Neuronal stem cell (in vitro differentiated cells): ENCODE results near the gene MYH8.

Source experiments
- DNase-seq: peaks from one replicate; pipeline ENCODE4 v3.0.0-alpha.2; 2013; ENCODE audit warnings: low spot score
- H2AFZ ChIP-seq: one replicate; pipeline ENCODE4 v1.6.1; 2013; ENCODE audit warnings: mild to moderate bottlenecking, low read length, inconsistent platforms
- H2AK5ac ChIP-seq: 2 replicates; pipeline ENCODE4 v1.6.1; 2013; ENCODE audit warnings: low read depth, mild to moderate bottlenecking, inconsistent platforms, low read length, moderate library complexity, mixed read lengths
- H2BK120ac ChIP-seq: 2 replicates; pipeline ENCODE4 v1.6.1; 2013; ENCODE audit warnings: low read depth, mild to moderate bottlenecking, inconsistent platforms, low read length, moderate library complexity, mixed read lengths
- H2BK12ac ChIP-seq: one replicate; pipeline ENCODE4 v1.6.1; 2013; ENCODE audit warnings: low read length, inconsistent platforms
- H2BK15ac ChIP-seq: 2 replicates; pipeline ENCODE4 v1.6.1; 2013; ENCODE audit warnings: mild to moderate bottlenecking, low read length, inconsistent platforms, mixed read lengths
- H2BK5ac ChIP-seq: one replicate; pipeline ENCODE4 v1.6.1; 2013; ENCODE audit warnings: inconsistent platforms, mild to moderate bottlenecking, low read length, moderate library complexity
- H3K14ac ChIP-seq: one replicate; pipeline ENCODE4 v1.6.1; 2013; ENCODE audit warnings: low read length, inconsistent platforms
- H3K18ac ChIP-seq: 2 replicates; pipeline ENCODE4 v1.6.1; 2013; ENCODE audit warnings: low read length, inconsistent platforms
- H3K23ac ChIP-seq: 2 replicates; pipeline ENCODE4 v1.6.1; 2013; ENCODE audit warnings: low read depth, mild to moderate bottlenecking, mixed read lengths, low read length, inconsistent platforms; ENCODE audit not compliant: poor library complexity
- H3K27ac ChIP-seq: replicated peaks from 3 replicates; pipeline ENCODE4 v1.5.1; 2013; ENCODE audit warnings: low read length, inconsistent platforms
- H3K27me3 ChIP-seq, 3 experiments: 2 replicates each; pipeline ENCODE4 v1.6.1; 2013; ENCODE audit warnings: low read length in 3 of 3, mild to moderate bottlenecking in 2 of 3, inconsistent platforms in 1 of 3, low read depth in 1 of 3, mixed read lengths in 1 of 3, moderate library complexity in 1 of 3; ENCODE audit not compliant: control insufficient read depth in 3 of 3, insufficient read depth in 3 of 3
- H3K36me3 ChIP-seq, 2 donors: replicated peaks in 1 of 2; 2 replicates each; pipeline ENCODE4 v1.6.1; 2013; ENCODE audit warnings: low read length in 2 of 2; ENCODE audit not compliant: control insufficient read depth in 2 of 2, insufficient read depth in 2 of 2
- H3K4ac ChIP-seq: 2 replicates; pipeline ENCODE4 v1.6.1; 2013; ENCODE audit warnings: inconsistent platforms, mild to moderate bottlenecking, low read length, moderate library complexity
- H3K4me1 ChIP-seq, 2 donors: 1 replicate in 1 of 2; 2 replicates in 1 of 2; pipeline ENCODE4 v1.6.1; 2013; ENCODE audit warnings: low read length in 2 of 2, low read depth in 1 of 2; ENCODE audit not compliant: control insufficient read depth in 2 of 2, insufficient read depth in 1 of 2
- H3K4me2 ChIP-seq: one replicate; pipeline ENCODE4 v1.6.1; 2013; ENCODE audit warnings: mild to moderate bottlenecking, low read length, inconsistent platforms; ENCODE audit not compliant: insufficient read depth, poor library complexity, severe bottlenecking
- H3K4me3 ChIP-seq, 2 donors: 2 replicates each; pipeline ENCODE4 v1.5.1; 2013; ENCODE audit warnings: low read length in 2 of 2, mild to moderate bottlenecking in 2 of 2, inconsistent platforms in 1 of 2, moderate library complexity in 1 of 2
- H3K79me1 ChIP-seq: one replicate; pipeline ENCODE4 v1.6.1; 2013; ENCODE audit warnings: low read depth, mild to moderate bottlenecking, inconsistent platforms, low read length, moderate library complexity
- H3K9ac ChIP-seq: one replicate; pipeline ENCODE4 v1.6.1; 2013; ENCODE audit warnings: mild to moderate bottlenecking, low read depth, low read length, inconsistent platforms; ENCODE audit not compliant: poor library complexity
- H3K9me3 ChIP-seq, 2 donors: replicated peaks in 1 of 2; 2 replicates each; pipeline versions ENCODE3 to v1.6.1; 2013; ENCODE audit warnings: low read length in 2 of 2, mild to moderate bottlenecking in 2 of 2, inconsistent platforms in 1 of 2, low read depth in 1 of 2, mixed read lengths in 1 of 2, moderate library complexity in 1 of 2; ENCODE audit not compliant: control insufficient read depth in 2 of 2, insufficient read depth in 1 of 2
- H4K8ac ChIP-seq: one replicate; pipeline ENCODE4 v1.6.1; 2013; ENCODE audit warnings: low read depth, mild to moderate bottlenecking, inconsistent platforms, low read length, moderate library complexity
- H4K91ac ChIP-seq: one replicate; pipeline ENCODE4 v1.6.1; 2013; ENCODE audit warnings: low read length, low read depth, mild to moderate bottlenecking, inconsistent platforms; ENCODE audit not compliant: poor library complexity
- WGBS, 2 donors: extraction: QIAGEN DNeasy Blood & Tissue Kit; methylation state at CpG; one replicate each; pipeline ENCODE4 v1.1.7; 2013; ENCODE audit warnings: missing lambda C conversion rate in 2 of 2, mixed read lengths in 1 of 2; ENCODE audit not compliant: insufficient read length in 2 of 2, insufficient replicate concordance in 1 of 2; ENCODE audit errors: extremely low coverage in 2 of 2; 5-methylcytosine and 5-hydroxymethylcytosine counted together

The MYH8 gene

DNA sequence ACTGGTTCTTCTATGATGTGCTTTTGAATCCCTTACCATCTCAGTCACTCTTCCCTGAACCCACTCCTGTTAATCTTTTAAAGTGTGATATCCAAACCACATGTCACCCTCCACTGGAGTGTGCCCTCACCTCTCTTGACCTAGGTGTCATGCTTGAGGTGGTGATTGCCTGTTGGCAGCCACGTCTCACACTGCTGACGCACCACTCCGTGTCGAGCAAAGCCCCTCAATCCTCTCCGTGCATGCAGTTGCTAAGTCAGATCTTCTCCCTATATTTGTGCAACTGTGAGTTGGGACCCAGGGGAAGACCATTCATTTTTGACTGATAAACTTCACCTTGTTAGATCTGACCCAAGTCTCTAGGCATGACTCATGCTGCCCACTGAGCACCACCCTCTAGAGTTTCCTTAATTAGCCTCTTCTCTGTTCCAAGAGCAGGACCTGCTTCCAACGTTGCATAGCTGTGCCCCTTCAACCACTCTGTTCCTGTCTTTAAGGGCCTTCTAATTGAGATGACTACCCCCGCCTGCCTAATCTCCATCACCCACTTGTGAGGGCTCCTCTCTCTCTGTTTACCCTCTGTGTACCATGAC is 51.6 kb downstream of the MYH8 start:
- Histone ChIP-seq H2BK120ac (no peak overlapping the region), H2BK15ac (no peak overlapping the region), H3K27ac (no peak overlapping the region), H2BK12ac (no peak overlapping the region), H3K79me1 (no peaks in the 10 kb centered on the region), H2BK5ac (no peak overlapping the region), H3K4me1 (no peaks in the 10 kb centered on the region), H3K4ac (no peak overlapping the region), H3K18ac (no peak overlapping the region), H4K8ac (no peak overlapping the region), H3K9ac (no peak overlapping the region), H3K9me3 (no peaks in the 10 kb centered on the region), H2AK5ac (no peak overlapping the region), H3K4me3 (no peak overlapping the region), H3K36me3 (no peaks in the 10 kb centered on the region), H2AFZ (no peak overlapping the region), H4K91ac (no peak overlapping the region), H3K14ac (no peak overlapping the region), H3K4me2 (no peak overlapping the region), H3K23ac (no peak overlapping the region), H3K27me3 (no peaks in the 10 kb centered on the region)
- no peak for DNase-seq
- no CpG with 5 or more reads among the region's 7 CpGs for WGBS, 2 donors

DNA sequence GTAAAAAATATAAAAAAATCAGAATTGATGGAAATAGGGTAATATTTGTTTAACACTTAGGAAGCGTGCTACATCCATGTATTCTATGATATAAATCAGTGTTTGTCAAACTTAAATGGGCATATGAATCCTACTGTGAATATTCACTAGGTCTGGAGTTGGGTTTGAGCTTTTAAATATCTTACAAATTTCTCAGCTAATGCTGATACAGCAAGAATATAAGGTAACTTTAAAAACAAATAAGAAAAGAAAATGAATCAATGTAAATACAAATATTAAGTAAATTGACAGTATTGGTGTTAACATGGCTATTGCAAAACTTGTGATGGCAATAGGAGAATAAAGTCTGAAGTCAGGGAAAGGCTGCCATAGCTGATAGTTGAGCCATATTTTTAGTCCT is 52.5 kb downstream of the MYH8 start:
- H3K4me3 ChIP-seq = no peak overlapping the region
- no peak overlapping the region for H3K4me2 ChIP-seq
- no peak overlapping the region for H2BK12ac ChIP-seq
- no peak overlapping the region for H2AK5ac ChIP-seq
- no peak overlapping the region for H3K14ac ChIP-seq
- no peak overlapping the region for H2BK120ac ChIP-seq
- H3K79me1 ChIP-seq = no peaks in the 10 kb centered on the region
- H4K91ac ChIP-seq = no peak overlapping the region
- H3K27me3 ChIP-seq = no peaks in the 10 kb centered on the region
- H3K4me1 ChIP-seq = no peaks in the 10 kb centered on the region
- no peaks in the 10 kb centered on the region for H3K9me3 ChIP-seq
- no peak overlapping the region for H3K4ac ChIP-seq
- no peak overlapping the region for H3K27ac ChIP-seq
- no peak for DNase-seq
- H4K8ac ChIP-seq = no peak overlapping the region
- no CpG with 5 or more reads among the region's 1 CpG for WGBS, 2 donors
- no peak overlapping the region for H2AFZ ChIP-seq
- no peak overlapping the region for H3K18ac ChIP-seq
- no peaks in the 10 kb centered on the region for H3K36me3 ChIP-seq
- no peak overlapping the region for H2BK15ac ChIP-seq
- H3K9ac ChIP-seq = no peak overlapping the region
- H2BK5ac ChIP-seq = no peak overlapping the region
- no peak overlapping the region for H3K23ac ChIP-seq

DNA sequence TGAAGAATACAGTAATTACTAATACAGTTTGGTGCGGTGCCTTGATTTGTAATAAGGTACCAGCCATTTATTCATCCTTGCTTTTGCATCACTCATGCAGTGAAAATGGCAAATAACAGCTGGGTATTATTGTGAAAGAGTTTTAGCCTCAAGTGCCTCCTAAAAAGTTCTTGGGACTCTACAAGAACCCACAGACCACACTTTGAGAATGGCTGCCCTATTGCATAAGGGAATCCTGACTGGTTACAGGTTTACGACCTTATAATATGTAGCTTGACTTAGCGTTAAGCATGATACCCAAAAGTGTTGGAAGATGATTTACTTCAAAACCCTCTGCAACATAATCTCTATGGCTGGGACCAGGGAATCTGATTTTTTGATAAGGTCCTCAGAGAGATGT is 53.2 kb downstream of the MYH8 start:
- no peak overlapping the region for H2BK5ac ChIP-seq
- H3K9me3 ChIP-seq = no peaks in the 10 kb centered on the region
- no peaks in the 10 kb centered on the region for H3K4me1 ChIP-seq
- no peak overlapping the region for H4K91ac ChIP-seq
- no peak overlapping the region for H3K27ac ChIP-seq
- no peak overlapping the region for H3K9ac ChIP-seq
- H3K4me2 ChIP-seq = no peak overlapping the region
- H4K8ac ChIP-seq = no peak overlapping the region
- H3K18ac ChIP-seq = no peak overlapping the region
- DNase-seq = no peak
- no peak overlapping the region for H2AFZ ChIP-seq
- H2BK12ac ChIP-seq = no peak overlapping the region
- H3K14ac ChIP-seq = no peak overlapping the region
- no peak overlapping the region for H2BK120ac ChIP-seq
- H3K27me3 ChIP-seq = no peaks in the 10 kb centered on the region
- WGBS, 2 donors = no CpG with 5 or more reads among the region's 3 CpGs
- H3K79me1 ChIP-seq = no peaks in the 10 kb centered on the region
- H2AK5ac ChIP-seq = no peak overlapping the region
- H3K36me3 ChIP-seq = no peaks in the 10 kb centered on the region
- H2BK15ac ChIP-seq = no peak overlapping the region
- no peak overlapping the region for H3K4ac ChIP-seq
- H3K4me3 ChIP-seq = no peak overlapping the region
- H3K23ac ChIP-seq = no peak overlapping the region

DNA sequence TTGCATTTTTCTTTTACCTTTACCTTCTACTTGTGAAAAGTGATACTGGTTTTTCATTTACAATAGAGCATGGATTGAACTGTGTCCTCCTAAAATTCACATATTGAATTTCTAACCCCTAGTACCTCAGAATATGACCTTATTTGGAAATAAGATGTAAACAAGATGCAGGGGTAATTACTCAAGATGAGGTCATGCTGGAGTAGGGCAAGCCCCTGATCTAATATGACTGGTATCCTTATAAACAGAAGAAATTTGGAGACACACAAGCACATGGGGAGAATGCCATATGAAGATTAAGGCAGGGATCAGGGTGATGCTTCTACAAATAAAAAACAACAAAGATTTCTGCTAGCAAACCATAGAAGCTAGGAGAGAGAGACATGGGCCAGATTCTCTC is 61.2 kb downstream of the MYH8 start:
- Histone ChIP-seq H2BK5ac (no peak overlapping the region), H3K4ac (no peak overlapping the region), H4K8ac (no peak overlapping the region), H3K23ac (no peak overlapping the region), H2BK120ac (no peak overlapping the region), H3K14ac (no peak overlapping the region), H3K4me2 (no peak overlapping the region), H2AFZ (no peak overlapping the region), H2BK12ac (no peak overlapping the region), H4K91ac (no peak overlapping the region), H3K18ac (no peak overlapping the region), H3K4me1 (no peaks in the 10 kb centered on the region), H3K4me3 (no peak overlapping the region), H3K9me3 (no peaks in the 10 kb centered on the region), H3K27me3 (no peaks in the 10 kb centered on the region), H2AK5ac (no peak overlapping the region), H3K36me3 (no peaks in the 10 kb centered on the region), H3K79me1 (no peaks in the 10 kb centered on the region), H3K9ac (no peak overlapping the region), H2BK15ac (no peak overlapping the region), H3K27ac (no peak overlapping the region)
- DNase-seq = no peak
